Fibroblast of villous mesenchyme (primary cell): ENCODE measurements around the gene SLMAP. TPM values are rescaled to one million over a fixed set of nuclear protein-coding genes. Genes with fewer than 3 reads are reported as not detected.

Source experiments
- DNase-seq: peaks from one replicate; pipeline ENCODE4 v3.0.0-alpha.2; 2010; ENCODE audit warnings: low read depth
- H3K4me3 ChIP-seq: 2 replicates; pipeline ENCODE4 v1.5.1; 2011; ENCODE audit warnings: low read depth, mild to moderate bottlenecking, low read length
- total RNA-seq: library from RNA; depleted of rRNA; stranded (reverse); fragments of >200 nt; gene quantifications from 2 replicates; pipeline ENCODE4 v1.2.3, GENCODE V29; 2012
- TF ChIP-seq, protein P1 (sequence below): IDR thresholded peaks from 2 replicates; pipeline ENCODE4 v1.5.1; 2012; ENCODE audit warnings: low read depth, mild to moderate bottlenecking, low read length; ENCODE audit not compliant: insufficient read depth

Gene SLMAP
- total RNA-seq, 1 donor, result 77.3 TPM

DNA sequence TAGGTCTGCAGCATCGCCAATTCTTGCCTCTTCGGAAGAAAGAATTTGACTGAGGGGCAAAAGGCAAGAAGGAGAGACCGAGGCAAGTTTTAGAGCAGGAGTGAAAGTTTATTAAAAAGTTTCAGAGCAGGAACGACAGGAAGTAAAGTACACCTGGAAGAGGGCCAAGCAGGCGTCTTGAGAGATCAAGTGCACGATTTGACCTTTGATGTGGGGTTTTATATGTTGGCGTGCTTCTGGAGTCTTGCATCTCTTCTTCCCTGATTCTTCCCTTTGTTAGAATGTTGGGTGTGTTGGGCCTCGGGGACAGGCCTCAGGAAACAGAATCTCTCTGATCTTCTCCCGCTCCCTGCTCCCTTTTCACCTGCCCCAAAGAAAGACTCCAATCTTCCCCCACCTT is 211.5 kb downstream of the SLMAP start:
- H3K4me3 ChIP-seq, result no peak overlapping the region
- TF ChIP-seq, protein P1, sequence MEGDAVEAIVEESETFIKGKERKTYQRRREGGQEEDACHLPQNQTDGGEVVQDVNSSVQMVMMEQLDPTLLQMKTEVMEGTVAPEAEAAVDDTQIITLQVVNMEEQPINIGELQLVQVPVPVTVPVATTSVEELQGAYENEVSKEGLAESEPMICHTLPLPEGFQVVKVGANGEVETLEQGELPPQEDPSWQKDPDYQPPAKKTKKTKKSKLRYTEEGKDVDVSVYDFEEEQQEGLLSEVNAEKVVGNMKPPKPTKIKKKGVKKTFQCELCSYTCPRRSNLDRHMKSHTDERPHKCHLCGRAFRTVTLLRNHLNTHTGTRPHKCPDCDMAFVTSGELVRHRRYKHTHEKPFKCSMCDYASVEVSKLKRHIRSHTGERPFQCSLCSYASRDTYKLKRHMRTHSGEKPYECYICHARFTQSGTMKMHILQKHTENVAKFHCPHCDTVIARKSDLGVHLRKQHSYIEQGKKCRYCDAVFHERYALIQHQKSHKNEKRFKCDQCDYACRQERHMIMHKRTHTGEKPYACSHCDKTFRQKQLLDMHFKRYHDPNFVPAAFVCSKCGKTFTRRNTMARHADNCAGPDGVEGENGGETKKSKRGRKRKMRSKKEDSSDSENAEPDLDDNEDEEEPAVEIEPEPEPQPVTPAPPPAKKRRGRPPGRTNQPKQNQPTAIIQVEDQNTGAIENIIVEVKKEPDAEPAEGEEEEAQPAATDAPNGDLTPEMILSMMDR, result no peak
- DNase-seq, result no peak

DNA sequence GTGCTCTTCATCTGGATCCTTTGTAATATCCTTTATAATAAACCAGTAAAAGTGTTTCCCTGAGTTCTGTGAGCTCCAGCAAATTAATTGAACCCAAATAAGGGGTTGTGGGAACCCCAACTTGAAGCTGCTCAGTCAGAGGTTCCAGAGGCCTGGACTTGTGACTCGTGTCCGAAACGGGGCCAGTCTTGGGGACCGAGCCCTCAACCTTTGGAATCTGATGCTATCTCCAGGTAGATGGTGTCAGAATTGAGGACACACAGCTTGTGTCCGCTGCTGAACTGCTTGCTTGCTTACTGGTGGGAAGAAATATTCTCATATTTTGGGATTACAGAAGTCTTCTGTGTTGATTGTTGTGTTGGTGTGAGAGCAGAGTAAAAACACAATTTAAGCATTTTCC is 212.4 kb downstream of the SLMAP start:
- H3K4me3 ChIP-seq, result no peak overlapping the region
- DNase-seq, result no peak
- TF ChIP-seq, protein P1, result no peak

DNA sequence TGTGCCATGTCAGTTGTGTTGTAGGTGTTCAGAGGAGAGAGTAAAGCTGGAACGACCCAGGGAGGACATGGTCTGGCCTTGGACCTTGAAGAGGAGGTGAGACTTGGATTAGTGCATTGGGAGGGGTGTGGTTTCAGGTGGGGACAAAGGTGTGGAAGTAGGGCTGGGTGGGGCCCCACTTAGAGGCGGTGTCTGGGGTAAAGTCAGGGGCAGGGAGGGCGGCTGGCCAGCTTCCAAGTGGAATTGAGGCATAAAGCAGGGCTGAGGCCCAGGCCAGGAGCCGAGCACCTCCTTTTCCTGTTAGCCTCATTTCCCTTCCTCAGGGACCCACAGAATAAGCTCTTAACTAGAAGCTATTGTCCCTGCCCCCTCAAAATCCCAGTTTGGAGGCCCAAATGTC is 215.9 kb downstream of the SLMAP start:
- no peak for DNase-seq
- no peak overlapping the region for H3K4me3 ChIP-seq
- TF ChIP-seq, protein P1, result no peak

DNA sequence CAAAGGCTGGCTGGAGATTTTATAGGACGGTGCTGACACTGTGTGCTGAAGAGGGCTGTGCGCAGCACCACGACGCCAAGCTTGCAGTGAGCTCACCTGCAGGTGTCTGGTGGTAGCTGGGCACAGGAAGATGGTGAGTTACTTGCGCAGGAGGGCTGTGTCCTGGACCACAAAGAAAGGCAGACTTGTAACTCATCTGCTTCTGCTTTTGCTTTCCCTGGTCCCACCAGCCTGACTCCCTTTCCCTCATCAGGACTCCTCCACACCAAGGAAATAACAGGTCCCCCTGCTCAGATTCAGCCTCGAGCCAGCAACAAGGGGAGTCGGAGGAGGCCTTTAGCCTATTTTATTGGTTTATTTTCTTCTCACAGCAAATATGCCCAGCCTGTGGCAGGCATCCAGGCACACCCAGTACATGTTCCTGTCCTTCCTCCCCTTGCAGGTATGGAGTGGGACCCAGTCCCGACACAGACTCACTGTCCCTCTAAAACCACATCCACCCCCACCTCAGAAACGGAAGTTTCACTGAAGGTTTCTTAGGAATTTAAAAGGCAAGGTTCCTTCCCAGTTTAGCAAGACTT is 216.5 kb downstream of the SLMAP start:
- H3K4me3 ChIP-seq, result no peak overlapping the region
- TF ChIP-seq, protein P1, result no peak
- no peak for DNase-seq

DNA sequence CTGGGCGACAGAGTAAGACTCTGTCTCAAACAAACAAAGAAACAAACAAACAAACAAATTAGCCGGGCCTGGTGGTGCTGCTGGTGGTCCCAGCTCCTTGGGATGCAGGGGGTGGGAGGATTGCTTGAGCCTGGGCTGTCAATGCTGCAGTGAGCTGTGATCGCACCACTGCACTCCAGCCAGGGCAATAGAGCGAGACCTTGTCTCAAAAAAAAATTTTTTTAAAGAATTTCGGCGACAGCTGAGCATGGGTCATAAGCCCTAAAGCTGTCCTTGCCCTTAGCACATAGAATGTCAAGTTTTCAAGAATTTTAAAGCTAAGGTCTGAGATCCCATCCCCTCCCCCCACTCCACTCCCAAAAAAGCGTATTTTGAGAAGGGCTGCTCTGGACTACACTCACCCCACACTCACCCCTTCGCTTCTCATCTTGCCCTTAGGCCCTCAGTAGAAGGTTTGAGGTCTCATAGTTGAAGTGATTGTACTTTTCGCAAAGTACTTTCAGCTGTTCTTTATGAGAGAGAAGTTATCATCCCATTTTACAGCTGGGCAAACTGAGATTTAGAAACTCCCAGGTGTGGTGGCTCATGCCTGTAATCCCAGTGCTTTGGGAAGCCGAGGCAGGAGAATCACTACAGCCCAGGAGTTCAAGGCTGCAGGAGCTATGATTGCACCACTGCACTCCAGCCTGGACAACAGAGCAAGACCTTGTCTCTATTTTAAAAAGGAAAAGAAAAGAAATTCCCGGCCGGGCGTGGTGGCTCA is 217.8 kb downstream of the SLMAP start:
- H3K4me3 ChIP-seq, result no peak overlapping the region
- TF ChIP-seq, protein P1, result no peak
- DNase-seq, result no peak

DNA sequence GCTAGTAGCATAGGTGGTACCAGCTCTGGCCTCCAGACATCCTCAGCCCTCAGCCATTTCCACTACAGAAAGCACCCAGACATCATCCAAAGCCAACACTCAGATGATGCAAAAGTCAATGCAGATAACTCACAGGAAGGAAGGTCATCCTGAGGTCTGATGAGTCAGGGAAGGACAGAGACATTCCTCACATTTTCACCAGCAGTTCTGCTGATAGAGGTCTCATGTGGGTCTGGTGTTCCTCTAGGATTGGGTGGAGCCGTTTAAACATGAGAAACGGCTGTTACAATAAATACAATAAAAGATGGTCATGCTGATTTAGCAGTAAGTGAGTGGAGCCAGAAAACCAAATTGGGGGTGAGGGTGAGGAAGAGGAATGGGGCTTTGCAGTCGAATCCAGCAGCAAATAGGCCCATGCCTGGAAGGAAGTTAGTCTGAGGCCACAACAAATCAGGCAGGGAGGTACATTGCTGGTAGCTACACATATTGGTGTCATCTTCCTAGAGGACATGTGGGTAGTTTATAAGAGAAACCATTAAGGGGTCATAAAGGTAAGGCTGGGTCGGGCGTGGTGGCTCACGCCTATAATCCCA is 218.8 kb downstream of the SLMAP start:
- no peak overlapping the region for H3K4me3 ChIP-seq
- TF ChIP-seq, protein P1, result no peak
- peak; percentile 98 for DNase-seq
